Neural crest cell (in vitro differentiated cells): Measurements from ENCODE around the gene MCAM. TPM values are rescaled to one million over a fixed set of nuclear protein-coding genes. Genes with fewer than 3 reads are reported as not detected.
A peak's percentile ranks its signal among the peaks of the same experiment; 100 is the strongest.

Experiments
- DNase-seq: peaks from one replicate; pipeline ENCODE4 v3.0.0; 2021; ENCODE audit warnings: low read depth, mixed read lengths, low spot score
- H3K27ac Mint-ChIP-seq: one replicate; pipeline ENCODE4 v1.8.0; 2021; ENCODE audit warnings: mild to moderate bottlenecking, mixed read lengths; ENCODE audit not compliant: unreplicated experiment
- H3K27me3 Mint-ChIP-seq: 2 replicates; pipeline ENCODE4 v1.8.0; 2021; ENCODE audit warnings: low read depth, mild to moderate bottlenecking, mixed read lengths
- H3K36me3 Mint-ChIP-seq: 2 replicates; pipeline ENCODE4 v1.8.0; 2021; ENCODE audit warnings: low read depth, mild to moderate bottlenecking, mixed read lengths
- H3K4me1 Mint-ChIP-seq: 2 replicates; pipeline ENCODE4 v1.8.0; 2021; ENCODE audit warnings: mixed read lengths
- H3K4me3 Mint-ChIP-seq: one replicate; pipeline ENCODE4 v1.8.0; 2021; ENCODE audit warnings: mild to moderate bottlenecking, mixed read lengths
- H3K9me3 Mint-ChIP-seq: 2 replicates; pipeline ENCODE4 v1.8.0; 2021; ENCODE audit warnings: mixed read lengths
- CTCF ChIP-seq: fragments of 200-600 bp; sonication (generic); conservative IDR thresholded peaks from 2 replicates; pipeline ENCODE4 v1.5.0; 2021; ENCODE audit warnings: antibody characterized with exemption, mild to moderate bottlenecking
- total RNA-seq: library from RNA; stranded (reverse); gene quantifications from 2 replicates; pipeline ENCODE4 v1.2.1, GENCODE V29; 2021

Gene MCAM
- total RNA-seq, 1 donor from 2014 or later, result 66.7 TPM

GRCh38 chr11:119355091-119355843 is 38.3 kb upstream of the MCAM start:
- Mint-ChIP-seq H3K4me1 (peaks cover 39% of the 10 kb centered on the region), H3K27me3 (peaks cover 18% of the 10 kb centered on the region), H3K27ac (no peak overlapping the region), H3K4me3 (peak overlapping the region; percentile 95), H3K36me3 (no peaks in the 10 kb centered on the region), H3K9me3 (no peaks in the 10 kb centered on the region)
- no peak for TF ChIP-seq CTCF
- DNase-seq, result no peak

- H3K4me1 Mint-ChIP-seq, result peaks cover 43% of the 10 kb centered on the region
- no peaks in the 10 kb centered on the region for H3K36me3 Mint-ChIP-seq
- H3K27ac Mint-ChIP-seq, result no peak overlapping the region
- TF ChIP-seq CTCF, result no peak
- peaks cover 22% of the 10 kb centered on the region for H3K27me3 Mint-ChIP-seq
- H3K4me3 Mint-ChIP-seq, result peak overlapping the region; percentile 42
- DNase-seq, result no peak
- H3K9me3 Mint-ChIP-seq, result no peaks in the 10 kb centered on the region
These were observed 35.9 kb upstream of the MCAM start for GRCh38 chr11:119352857-119353260.

- no peak for TF ChIP-seq CTCF
- Mint-ChIP-seq H3K4me1 (peaks cover 32% of the 10 kb centered on the region), H3K9me3 (no peaks in the 10 kb centered on the region), H3K27me3 (peaks cover 29% of the 10 kb centered on the region), H3K4me3 (no peak overlapping the region), H3K36me3 (no peaks in the 10 kb centered on the region), H3K27ac (no peak overlapping the region)
- no peak for DNase-seq
These were observed 34.3 kb upstream of the MCAM start for GRCh38 chr11:119351232-119351631.

GRCh38 chr11:119350302-119350701 is 33.4 kb upstream of the MCAM start:
- H3K36me3 Mint-ChIP-seq, result no peaks in the 10 kb centered on the region
- H3K27ac Mint-ChIP-seq, result no peak overlapping the region
- peaks cover 22% of the 10 kb centered on the region for H3K4me1 Mint-ChIP-seq
- H3K27me3 Mint-ChIP-seq, result peaks cover 28% of the 10 kb centered on the region
- DNase-seq, result no peak
- no peak overlapping the region for H3K4me3 Mint-ChIP-seq
- no peaks in the 10 kb centered on the region for H3K9me3 Mint-ChIP-seq
- TF ChIP-seq CTCF, result no peak

- H3K4me1 Mint-ChIP-seq, result peaks cover 14% of the 10 kb centered on the region
- TF ChIP-seq CTCF, result no peak
These were observed 31.1 kb upstream of the MCAM start for GRCh38 chr11:119347940-119348605.

More at GRCh38 chr11:119347940-119348605, 31.1 kb upstream of the MCAM start:
- DNase-seq, result no peak
- H3K27me3 Mint-ChIP-seq, result peaks cover 41% of the 10 kb centered on the region
- no peaks in the 10 kb centered on the region for H3K36me3 Mint-ChIP-seq
- H3K9me3 Mint-ChIP-seq, result no peaks in the 10 kb centered on the region
- H3K27ac Mint-ChIP-seq, result no peak overlapping the region
- H3K4me3 Mint-ChIP-seq, result no peak overlapping the region
